Right lobe of liver (tissue), 6 donors: ENCODE results near the gene PLCB1. TPM values are rescaled to one million over a fixed set of nuclear protein-coding genes. Genes with fewer than 3 reads are reported as not detected.

Experiments
- ATAC-seq, 4 donors: fragments of 200-7000 bp; cut with Tn5 transposase; one replicate each; pipeline ENCODE4 v1.9.1; 2020; ENCODE audit warnings: mild to moderate bottlenecking in 4 of 4, moderate library complexity in 4 of 4
- DNase-seq, 3 donors: peaks; one replicate each; pipeline ENCODE4 v3.0.0-alpha.2; 2020
- H3K27ac ChIP-seq, 3 donors: fragments of 200-600 bp; one replicate each; pipeline ENCODE4 v1.8.0; 2022
- H3K27me3 ChIP-seq, 2 donors: fragments of 200-600 bp; one replicate each; pipeline ENCODE4 v1.8.0; 2022
- H3K36me3 ChIP-seq, 4 donors: fragments of 200-600 bp; sonication (generic) in 1 of 4; one replicate each; pipeline versions ENCODE4 v1.5.1 to v1.8.0; 2017 to 2022; ENCODE audit warnings: control low read depth in 1 of 4
- H3K4me1 ChIP-seq, 4 donors: fragments of 200-600 bp; sonication (generic) in 1 of 4; one replicate each; pipeline versions ENCODE4 v1.5.1 to v1.8.0; 2017 to 2022; ENCODE audit warnings: control low read depth in 1 of 4
- H3K4me3 ChIP-seq, 3 donors: fragments of 200-600 bp; one replicate each; pipeline ENCODE4 v1.8.0; 2022
- H3K9me3 ChIP-seq, 4 donors: fragments of 200-600 bp; sonication (generic) in 1 of 4; one replicate each; pipeline versions ENCODE4 v1.5.1 to v1.8.0; 2017 to 2022; ENCODE audit warnings: control low read depth in 1 of 4
- POLR2A ChIP-seq: fragments of 450-650 bp; IDR thresholded peaks from one replicate; pipeline ENCODE4 v1.6.1; 2017; ENCODE audit warnings: antibody characterized with exemption, mild to moderate bottlenecking
- WGBS: methylation state at CpG from one replicate; pipeline ENCODE4 v1.1.6; 2018; ENCODE audit warnings: low coverage, low lambda C conversion rate; ENCODE audit not compliant: insufficient coverage; ENCODE audit errors: missing lambda C conversion rate; 5-methylcytosine and 5-hydroxymethylcytosine counted together
- intact Hi-C, 2 donors: fragments of 100-400 bp; cut with DNase I; formaldehyde crosslinking; loops; one replicate each; pipeline versions ENCODE4 v1.11.2 to v1.14.1; 2022
- long read RNA-seq: library from polyadenylated mRNA; unstranded; transcript quantifications from one replicate; pipeline ENCODE4 v2.0.0, GENCODE V29; 2019
- total RNA-seq, 6 experiments: library from RNA; depleted of rRNA in 2 of 6; stranded (reverse); fragments of >200 nt in 2 of 6; fragmentation: NEBNext Ultra II Directional in 3 of 6; extraction: Animal tissue kit (Norgen Biotek cat#: 25700) in 3 of 6; gene quantifications; one replicate each; pipeline versions ENCODE4 v1.1.0 to v1.2.4, GENCODE V29; 2016 to 2023
- TF ChIP-seq, protein P1 (sequence below), 4 donors: fragments of 200-600 bp in 3 of 4; fragments of 450-650 bp in 1 of 4; IDR thresholded peaks; one replicate each; pipeline versions ENCODE4 v1.5.1 to v1.8.0; 2016 to 2022; ENCODE audit warnings: antibody characterized with exemption in 4 of 4, mild to moderate bottlenecking in 2 of 4
- donor health status: DM: no; HTN: yes; CAD: no.
- donor health status: DM: no; HTN: no; CAD: no.
- donor health status: DM: no; HTN: no; CAD: no.
- donor health status: DM: no; HTN: yes; CAD: no.
- donor health status: DM: no; HTN: yes; CAD: no.

PLCB1 gene
- 1 to 10 TPM; 5.0 to 9.9 (median 5.7) TPM for total RNA-seq
- long read RNA-seq: 0 reads

DNA sequence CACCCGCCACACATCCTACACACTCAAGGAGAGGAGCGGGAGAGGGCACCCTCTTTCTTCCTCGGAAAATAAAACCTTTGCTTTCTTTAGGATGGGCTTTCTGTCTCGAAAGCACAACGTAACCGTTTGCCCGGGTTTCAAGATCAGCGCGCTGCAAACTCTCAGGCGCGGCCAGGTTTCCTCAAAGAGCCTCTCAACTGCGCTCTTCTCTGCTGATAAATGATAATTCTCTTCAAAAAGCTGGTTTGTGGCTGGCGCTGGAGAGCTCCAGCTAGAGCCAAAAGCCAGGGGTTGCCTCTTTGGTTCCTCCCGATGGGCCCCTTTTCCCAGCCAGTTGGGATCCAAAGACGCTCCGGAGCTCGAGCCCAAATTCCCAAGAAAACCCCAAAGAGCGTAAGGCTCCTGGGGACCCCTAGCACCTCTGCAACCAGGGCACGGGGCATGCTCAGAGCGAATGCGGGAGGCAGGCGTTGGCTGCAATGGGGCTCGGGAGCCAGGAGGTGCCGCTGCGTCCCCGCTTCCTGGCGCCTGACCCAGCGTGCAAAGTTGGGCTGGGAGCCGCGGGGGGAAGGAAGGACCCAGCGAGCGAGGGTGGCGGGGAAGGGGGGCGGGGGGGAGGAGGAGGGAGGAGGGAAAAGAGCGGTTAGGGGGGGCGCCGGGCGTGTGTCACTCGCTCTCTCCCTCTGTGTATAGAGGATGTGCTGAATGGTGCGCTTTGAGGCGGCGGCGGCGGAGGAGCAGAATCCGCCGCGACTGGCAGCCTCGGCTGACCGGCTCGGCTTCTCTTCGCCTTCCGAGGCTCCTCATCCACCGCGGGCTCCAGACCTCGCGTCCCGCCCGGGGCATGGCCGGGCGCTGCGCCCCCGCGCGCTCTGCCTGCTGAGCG is at the start of gene PLCB1:
Gene PLCB1, plus strand, starts transcription at position 669 of the 886 bp plus-strand sequence. CDS start 386 bp downstream, outside the sequence.
- H3K36me3 ChIP-seq: no peaks in the 10 kb centered on the region
- no peaks in the 10 kb centered on the region for H3K4me1 ChIP-seq
- peak; percentile 96 to 98 (median 98) for ATAC-seq
- H3K4me3 ChIP-seq: peak within 1 kb of the TSS; percentile 64 to 94 (median 69)
- H3K27me3 ChIP-seq: no peaks in the 10 kb centered on the region
- no peaks in the 10 kb centered on the region for H3K9me3 ChIP-seq
- under 1% methylated on average over 28 of the region's 65 CpGs for WGBS
- DNase-seq: peak; percentile 83 to 90 (median 86)
- intact Hi-C loops: loop anchor here (5.0 to 10.0 kb wide), 2 partner anchors 173 to 255 kb away; no protein-coding TSS in a partner anchor
- H3K27ac ChIP-seq: peak within 1 kb of the TSS; percentile 73 to 90 (median 75)
- TF ChIP-seq, protein P1, sequence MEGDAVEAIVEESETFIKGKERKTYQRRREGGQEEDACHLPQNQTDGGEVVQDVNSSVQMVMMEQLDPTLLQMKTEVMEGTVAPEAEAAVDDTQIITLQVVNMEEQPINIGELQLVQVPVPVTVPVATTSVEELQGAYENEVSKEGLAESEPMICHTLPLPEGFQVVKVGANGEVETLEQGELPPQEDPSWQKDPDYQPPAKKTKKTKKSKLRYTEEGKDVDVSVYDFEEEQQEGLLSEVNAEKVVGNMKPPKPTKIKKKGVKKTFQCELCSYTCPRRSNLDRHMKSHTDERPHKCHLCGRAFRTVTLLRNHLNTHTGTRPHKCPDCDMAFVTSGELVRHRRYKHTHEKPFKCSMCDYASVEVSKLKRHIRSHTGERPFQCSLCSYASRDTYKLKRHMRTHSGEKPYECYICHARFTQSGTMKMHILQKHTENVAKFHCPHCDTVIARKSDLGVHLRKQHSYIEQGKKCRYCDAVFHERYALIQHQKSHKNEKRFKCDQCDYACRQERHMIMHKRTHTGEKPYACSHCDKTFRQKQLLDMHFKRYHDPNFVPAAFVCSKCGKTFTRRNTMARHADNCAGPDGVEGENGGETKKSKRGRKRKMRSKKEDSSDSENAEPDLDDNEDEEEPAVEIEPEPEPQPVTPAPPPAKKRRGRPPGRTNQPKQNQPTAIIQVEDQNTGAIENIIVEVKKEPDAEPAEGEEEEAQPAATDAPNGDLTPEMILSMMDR (IDR thresholded peaks at IDR 0.05): peak; percentile 68 to 90 (median 74)
- TF ChIP-seq POLR2A: no peak

DNA sequence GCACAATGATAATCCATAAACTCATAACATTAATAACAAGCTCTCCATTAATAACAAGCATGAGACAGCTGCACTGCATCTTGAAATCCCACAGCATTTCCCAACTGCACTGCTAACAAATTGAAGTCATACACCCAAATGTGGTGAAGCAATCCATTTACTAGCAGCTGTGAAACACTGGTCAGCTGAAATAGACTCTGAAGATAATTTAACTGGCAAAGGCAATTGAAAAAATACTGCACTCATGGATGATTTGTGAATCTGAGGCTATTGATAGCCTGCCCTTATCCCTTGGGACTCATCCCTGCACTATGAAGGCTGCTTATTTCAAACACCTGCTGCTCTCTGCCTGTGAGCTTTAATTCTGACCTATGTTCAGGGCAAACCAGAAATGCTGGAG is 49.1 kb upstream of the PLCB1 start:
- intact Hi-C loops: no loop called here
- Histone ChIP-seq H3K4me1 (no peaks in the 10 kb centered on the region), H3K9me3 (no peaks in the 10 kb centered on the region), H3K27me3 (no peaks in the 10 kb centered on the region), H3K27ac (no peak overlapping the region), H3K36me3 (no peaks in the 10 kb centered on the region), H3K4me3 (no peak overlapping the region)
- TF ChIP-seq, protein P1 (IDR thresholded peaks at IDR 0.05): no peak
- no peak for TF ChIP-seq POLR2A
- ATAC-seq: peak in 1 of 4 donors; percentile 19
- DNase-seq: no peak

DNA sequence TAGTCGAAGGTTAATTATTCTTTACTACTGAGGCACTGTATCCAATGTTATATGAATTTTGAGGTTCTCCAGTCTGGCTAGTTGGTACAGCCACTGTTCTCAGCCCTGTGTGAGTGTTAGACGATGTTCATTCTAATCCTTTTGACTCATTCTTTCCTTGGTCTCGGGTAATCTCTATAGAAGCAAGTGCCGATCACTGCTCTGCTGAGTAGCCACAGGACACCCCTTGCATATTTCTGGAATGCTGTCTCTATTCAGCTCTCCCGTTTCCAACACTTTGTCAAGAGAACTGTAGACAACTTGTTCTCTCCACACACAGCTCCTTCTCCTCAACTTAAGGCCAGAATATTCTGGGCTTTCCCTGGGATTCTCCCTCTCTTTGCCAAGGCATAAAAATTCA is 42.4 kb upstream of the PLCB1 start:
- 74% methylated on average over 4 of the region's 5 CpGs for WGBS
- ATAC-seq (no peak), DNase-seq (no peak)
- Histone ChIP-seq H3K27ac (no peak overlapping the region), H3K4me1 (peaks cover 0 to 8% (median 0%) of the 10 kb centered on the region in 4 donors), H3K27me3 (no peaks in the 10 kb centered on the region), H3K9me3 (no peaks in the 10 kb centered on the region), H3K36me3 (no peaks in the 10 kb centered on the region), H3K4me3 (no peak overlapping the region)
- intact Hi-C loops: no loop called here
- TF ChIP-seq POLR2A: no peak
- TF ChIP-seq, protein P1 (IDR thresholded peaks at IDR 0.05): no peak

DNA sequence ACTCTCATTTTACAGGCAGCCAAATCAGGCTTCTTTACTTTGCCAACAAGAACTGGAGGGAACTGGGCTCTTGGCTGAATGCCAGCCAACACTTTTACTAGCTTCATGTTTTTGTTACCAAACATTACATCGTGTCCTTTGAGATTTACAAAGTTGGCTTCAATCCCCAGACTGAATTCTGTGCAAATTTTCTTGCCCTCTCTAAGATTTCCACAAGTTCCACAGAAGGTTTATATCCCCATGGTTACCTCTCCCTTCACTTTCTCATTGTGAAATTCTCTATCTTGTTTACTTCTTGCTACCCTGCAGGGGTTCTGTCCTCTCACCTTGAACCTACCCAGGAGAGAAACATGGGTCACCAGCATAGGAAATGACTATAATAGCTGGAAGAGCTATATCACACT is 37.6 kb upstream of the PLCB1 start:
- peak; percentile 64 to 83 (median 72) for ATAC-seq
- DNase-seq: peak; percentile 33 to 66 (median 53)
- H3K27ac ChIP-seq: peak overlapping the region in 2 of 3 donors; percentile 4 to 47
- no peaks in the 10 kb centered on the region for H3K27me3 ChIP-seq
- H3K4me1 ChIP-seq: peaks cover 0 to 36% (median 0%) of the 10 kb centered on the region in 4 donors
- TF ChIP-seq, protein P1 (IDR thresholded peaks at IDR 0.05): no peak
- no peak for TF ChIP-seq POLR2A
- intact Hi-C loops: no loop called here
- no peaks in the 10 kb centered on the region for H3K9me3 ChIP-seq
- no peak overlapping the region for H3K4me3 ChIP-seq
- 0% methylated on average over 1 of the region's 1 CpG for WGBS
- H3K36me3 ChIP-seq: no peaks in the 10 kb centered on the region
